Keratinocyte (primary cell): Measurements from ENCODE around the gene ZNF689. TPM values are rescaled to one million over a fixed set of nuclear protein-coding genes. Genes with fewer than 3 reads are reported as not detected.

Experiments
- DNase-seq: peaks from one replicate; pipeline ENCODE4 v3.0.0-alpha.2; 2011; ENCODE audit warnings: low read depth, missing footprints, low spot score
- FAIRE-seq: peaks from 2 replicates; lab custom pipeline; 2011; peaks lifted over from hg19 to GRCh38; lab: Jason Lieb, UNC
- H2AFZ ChIP-seq: 2 replicates; pipeline ENCODE4 v1.6.0; 2012; ENCODE audit warnings: low read length, control low read depth, inconsistent platforms; ENCODE audit not compliant: control insufficient read depth
- H3K27ac ChIP-seq: 2 replicates; pipeline ENCODE4 v1.5.1; 2011; ENCODE audit warnings: low read length; ENCODE audit not compliant: control insufficient read depth, insufficient read depth
- H3K27me3 ChIP-seq: 3 replicates; pipeline ENCODE4 v1.6.0; 2011; ENCODE audit warnings: low read length; ENCODE audit not compliant: control insufficient read depth, insufficient read depth; ENCODE audit errors: extremely low read depth
- H3K36me3 ChIP-seq, 2 experiments: 2 replicates in 1 of 2; 3 replicates in 1 of 2; pipeline ENCODE4 v1.5.1; 2011; ENCODE audit warnings: low read length in 2 of 2, mild to moderate bottlenecking in 1 of 2; ENCODE audit not compliant: control insufficient read depth in 2 of 2, insufficient read depth in 2 of 2; ENCODE audit errors: extremely low read depth in 1 of 2
- H3K4me1 ChIP-seq: 3 replicates; pipeline ENCODE4 v1.5.1; 2011; ENCODE audit warnings: low read length; ENCODE audit not compliant: control insufficient read depth, insufficient read depth; ENCODE audit errors: extremely low read depth
- H3K4me2 ChIP-seq: 3 replicates; pipeline ENCODE4 v1.6.0; 2011; ENCODE audit warnings: low read depth, low read length; ENCODE audit not compliant: control insufficient read depth, insufficient read depth; ENCODE audit errors: extremely low read depth
- H3K4me3 ChIP-seq, 3 experiments: fragments of 200-600 bp in 1 of 3; sonication (generic) in 1 of 3; 2 replicates in 2 of 3; 3 replicates in 1 of 3; pipeline ENCODE4 v1.5.1; 2011 to 2016; ENCODE audit warnings: low read length in 3 of 3, mild to moderate bottlenecking in 3 of 3, control low read depth in 2 of 3, inconsistent platforms in 1 of 3, low read depth in 1 of 3, mixed read lengths in 1 of 3, mixed run types in 1 of 3, moderate library complexity in 1 of 3; ENCODE audit not compliant: control insufficient read depth in 2 of 3, insufficient read depth in 2 of 3; ENCODE audit errors: extremely low read depth in 1 of 3
- H3K79me2 ChIP-seq: 2 replicates; pipeline ENCODE4 v1.6.0; 2012; ENCODE audit warnings: low read length; ENCODE audit not compliant: control insufficient read depth, insufficient read depth
- H3K9ac ChIP-seq: 3 replicates; pipeline ENCODE4 v1.6.0; 2011; ENCODE audit warnings: low read length; ENCODE audit not compliant: control insufficient read depth, insufficient read depth; ENCODE audit errors: extremely low read depth
- H3K9me1 ChIP-seq: 3 replicates; pipeline ENCODE4 v1.6.0; 2011; ENCODE audit warnings: low read length; ENCODE audit not compliant: control insufficient read depth, insufficient read depth; ENCODE audit errors: extremely low read depth
- H3K9me3 ChIP-seq: 2 replicates; pipeline ENCODE4 v1.5.1; 2012; ENCODE audit warnings: low read depth, low read length; ENCODE audit not compliant: control insufficient read depth
- H4K20me1 ChIP-seq: 3 replicates; pipeline ENCODE4 v1.6.0; 2011; ENCODE audit warnings: low read length; ENCODE audit not compliant: control insufficient read depth, insufficient read depth; ENCODE audit errors: extremely low read depth
- CTCF ChIP-seq, 3 experiments: IDR thresholded peaks in 1 of 3; conservative IDR thresholded peaks in 1 of 3; optimal IDR thresholded peaks in 1 of 3; 2 replicates in 2 of 3; 3 replicates in 1 of 3; pipeline versions ENCODE3 to v1.5.1; 2011; ENCODE audit warnings: low read length in 3 of 3, mild to moderate bottlenecking in 3 of 3, moderate library complexity in 2 of 3, control low read depth in 1 of 3, inconsistent platforms in 1 of 3; ENCODE audit not compliant: insufficient read depth in 2 of 3; ENCODE audit errors: extremely low read depth in 1 of 3
- EZH2 ChIP-seq: IDR thresholded peaks from one replicate; pipeline ENCODE4 v1.6.1; 2012; ENCODE audit warnings: inconsistent platforms, mild to moderate bottlenecking, low read length, moderate library complexity
- dilution Hi-C: fragments of 300-500 bp; cut with MboI; formaldehyde crosslinking; loops from one replicate; pipeline ENCODE4 v1.7.0; 2020; ENCODE audit warnings: low sequenced_read_pairs; ENCODE audit not compliant: extremely low pct_ligation_motif_present
- polyA plus RNA-seq, 5 experiments: library from polyadenylated mRNA; depleted of rRNA in 3 of 5; stranded (reverse) in 3 of 5; stranded (forward) in 1 of 5; unstranded in 1 of 5; fragments of >200 nt; gene quantifications; 1 replicate in 1 of 5; 2 replicates in 3 of 5; 3 replicates in 1 of 5; pipeline versions ENCODE4 v1.2.1 to v1.2.3, GENCODE V29; 2011 to 2012; ENCODE audit warnings: missing spikeins in 2 of 5, low read depth in 1 of 5, low replicate concordance in 1 of 5

The ZNF689 gene
- polyA plus RNA-seq, 1 donor (not counting 4 experiments of a cell fraction or from before 2014, with no cell fraction given): 3.3 TPM

- dilution Hi-C loops: no loop called here
These were observed 5.3 kb upstream of the ZNF689 start for GRCh38 chr16:30615358-30616091.

GRCh38 chr16:30609002-30609925 is 925 bp downstream of the ZNF689 start:
- dilution Hi-C loops: no loop called here
- no peak for DNase-seq
- no peak for TF ChIP-seq EZH2
- no peak for TF ChIP-seq CTCF (optimal IDR thresholded peaks at IDR 0.05 in 1 of 3, IDR thresholded peaks at IDR 0.05 in 1 of 3, conservative IDR thresholded peaks at IDR 0.05 in 1 of 3; ENCODE audit: extremely low read depth in 1 of 3, insufficient read depth in 2 of 3, low read length in 3 of 3)

More at GRCh38 chr16:30615358-30616091, 5.3 kb upstream of the ZNF689 start:
- DNase-seq (no peak), FAIRE-seq (no peak)
- H3K36me3 ChIP-seq: no peaks in the 10 kb centered on the region
- no peaks in the 10 kb centered on the region for H3K4me1 ChIP-seq
- H3K9me1 ChIP-seq: no peaks in the 10 kb centered on the region
- H3K79me2 ChIP-seq: no peaks in the 10 kb centered on the region
- peak; percentile 21 to 71 (median 64) for TF ChIP-seq CTCF (optimal IDR thresholded peaks at IDR 0.05 in 1 of 3, IDR thresholded peaks at IDR 0.05 in 1 of 3, conservative IDR thresholded peaks at IDR 0.05 in 1 of 3; ENCODE audit: extremely low read depth in 1 of 3, insufficient read depth in 2 of 3, low read length in 3 of 3)
- no peak for TF ChIP-seq EZH2
- H2AFZ ChIP-seq: no peak overlapping the region
- no peaks in the 10 kb centered on the region for H4K20me1 ChIP-seq
- H3K9me3 ChIP-seq: peaks cover 5% of the 10 kb centered on the region
- no peak overlapping the region for H3K9ac ChIP-seq
- no peak overlapping the region for H3K4me3 ChIP-seq
- H3K27me3 ChIP-seq: no peaks in the 10 kb centered on the region
- no peak overlapping the region for H3K4me2 ChIP-seq
- no peak overlapping the region for H3K27ac ChIP-seq

More at GRCh38 chr16:30609002-30609925, 925 bp downstream of the ZNF689 start:
- Histone ChIP-seq H3K9ac (peak overlapping the region; percentile 97), H2AFZ (peak overlapping the region; percentile 97), H3K27me3 (no peaks in the 10 kb centered on the region), H3K4me3 (peak overlapping the region; percentile 76 to 97 (median 96)), H3K27ac (peak overlapping the region; percentile 92), H3K4me2 (peak overlapping the region; percentile 69), H3K4me1 (peaks cover 7% of the 10 kb centered on the region), H3K36me3 (peaks cover 4 to 6% of the 10 kb centered on the region in 2 experiments), H4K20me1 (no peaks in the 10 kb centered on the region), H3K9me1 (no peaks in the 10 kb centered on the region), H3K9me3 (no peaks in the 10 kb centered on the region), H3K79me2 (peaks cover 4% of the 10 kb centered on the region)
- no peak for FAIRE-seq
